Measurements from ENCODE around the gene WDFY3.

WDFY3 gene

DNA sequence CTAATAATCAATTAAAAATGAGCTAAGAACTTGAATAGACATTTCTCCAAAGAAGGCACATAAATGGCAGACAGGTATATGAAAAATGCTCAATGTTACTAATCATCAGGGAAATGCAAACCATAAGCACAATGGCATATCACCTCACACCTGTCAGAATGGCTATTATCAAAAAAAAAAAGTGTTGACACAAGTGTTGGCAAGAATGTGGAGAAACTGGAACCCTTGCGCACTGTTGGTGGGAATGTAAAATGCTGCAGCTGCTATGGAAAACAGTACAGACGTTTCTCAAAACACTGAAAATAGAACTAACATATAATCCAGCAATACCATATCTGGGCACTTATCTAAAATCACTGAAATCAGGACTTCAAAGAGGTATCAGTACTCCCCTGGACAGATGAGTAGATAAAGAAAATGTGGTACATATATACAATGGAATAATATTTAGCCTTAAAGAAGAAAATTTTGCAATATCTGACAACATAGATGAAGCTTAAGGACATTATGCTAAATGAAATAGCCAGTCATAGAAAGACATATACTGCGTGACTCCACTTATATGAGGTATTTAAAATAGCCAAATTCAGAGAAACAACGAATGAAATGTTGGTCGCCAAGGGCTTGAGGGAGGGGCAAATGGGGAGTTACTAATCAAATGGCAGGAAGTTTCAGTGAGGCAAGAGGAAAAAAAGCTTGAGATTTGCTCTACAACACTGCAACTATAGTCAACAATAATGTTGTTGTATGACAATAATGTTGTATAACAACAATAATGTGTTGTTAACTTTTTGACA lies 175.5 kb downstream of the WDFY3 start:
- no peak for DNase-seq (ENCODE audit: low read depth)

DNA sequence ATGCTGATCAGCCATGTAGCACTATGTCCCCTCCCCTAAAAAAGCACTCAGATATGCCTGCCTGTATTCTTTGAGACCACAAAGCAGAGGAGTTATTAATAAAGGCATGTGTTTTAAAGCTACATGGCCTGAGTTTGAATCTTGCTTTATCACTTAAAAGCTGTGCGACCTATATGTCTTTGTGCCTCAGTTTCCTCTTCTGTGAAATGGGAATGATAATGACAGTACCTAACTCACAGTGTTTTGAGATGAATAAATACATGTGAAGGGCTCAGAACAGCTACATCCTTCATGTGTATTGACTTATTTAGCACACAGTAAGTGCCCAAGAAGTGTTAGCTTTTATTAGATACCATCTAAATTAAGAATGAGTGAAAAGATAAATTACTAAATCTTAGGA lies 180.0 kb downstream of the WDFY3 start:
- no peak for DNase-seq (ENCODE audit: low read depth)

DNA sequence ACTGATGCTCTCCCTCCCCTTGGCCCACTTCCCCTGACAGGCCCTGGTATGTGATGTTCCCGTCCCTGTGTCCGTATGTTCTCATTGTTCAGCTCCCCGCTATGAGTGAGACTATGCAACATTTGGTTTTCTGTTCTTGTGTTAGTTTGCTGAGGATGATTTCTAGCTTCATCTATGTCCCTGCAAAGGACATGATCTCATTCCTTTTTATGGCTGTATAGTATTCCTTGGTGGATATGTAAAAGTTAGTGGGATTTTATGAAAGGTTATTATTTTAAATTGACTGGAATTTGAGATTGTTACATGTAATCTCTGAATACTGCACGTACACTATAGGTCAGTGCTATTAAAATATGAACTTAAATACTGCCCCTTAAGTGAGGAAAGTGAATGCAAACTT lies 184.0 kb downstream of the WDFY3 start:
- no peak for DNase-seq (ENCODE audit: low read depth)

DNA sequence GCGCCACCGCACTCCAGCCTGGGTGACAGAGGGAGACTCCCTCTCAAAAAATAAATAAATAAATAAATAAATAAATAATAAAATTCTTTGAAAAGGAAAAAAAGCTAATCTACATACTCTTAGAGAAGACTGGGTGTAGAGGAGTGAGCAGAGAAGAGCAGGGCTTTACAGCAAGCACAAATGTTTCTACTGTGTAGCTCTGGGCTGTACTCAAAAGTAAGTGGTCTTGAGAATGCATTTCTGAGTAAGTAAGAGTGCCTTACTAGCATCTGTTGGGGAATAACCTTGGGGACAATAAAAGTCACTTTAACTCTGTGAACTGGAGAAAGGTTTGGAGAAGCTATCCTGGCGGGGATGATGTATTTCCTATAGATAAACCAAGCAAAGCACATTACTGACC lies 185.8 kb downstream of the WDFY3 start:
- no peak for DNase-seq (ENCODE audit: low read depth)

DNA sequence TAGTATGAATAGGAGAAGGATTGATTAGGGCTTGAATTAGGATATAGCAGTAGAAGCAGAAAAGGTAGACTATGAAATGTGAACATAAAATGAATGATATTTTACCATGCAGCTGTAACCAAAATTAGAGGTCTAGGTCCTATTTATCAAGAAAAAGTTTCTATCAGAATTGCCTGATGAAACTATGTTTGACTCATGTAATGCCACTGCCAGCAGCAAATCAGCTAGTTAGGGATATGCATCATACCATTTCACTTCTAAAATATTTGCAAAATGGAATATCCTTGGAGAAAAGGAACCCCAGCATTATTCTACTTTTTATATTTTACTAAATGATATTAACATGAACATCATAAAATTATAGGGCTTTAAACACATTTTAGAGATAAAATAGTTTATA lies 188.4 kb downstream of the WDFY3 start:
- no peak for DNase-seq (ENCODE audit: low read depth)

DNA sequence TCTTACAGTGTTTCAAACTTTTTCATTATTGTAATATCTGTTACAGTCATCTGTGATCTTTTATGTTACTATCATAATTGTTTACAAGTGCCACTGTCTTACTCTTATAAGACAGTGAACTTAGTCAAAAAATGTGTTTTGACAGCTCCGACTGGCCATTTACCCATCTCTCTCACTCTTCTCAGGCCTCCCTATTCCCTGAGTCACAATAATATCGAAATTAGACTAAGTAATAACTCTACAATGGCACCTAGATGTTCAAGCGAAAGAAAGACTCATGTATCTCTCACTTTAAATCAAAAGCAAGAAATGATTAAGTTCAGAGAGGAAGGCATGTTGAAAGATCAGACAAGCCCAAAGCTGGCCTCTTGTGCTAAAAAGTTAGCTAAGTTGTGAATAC lies 199.3 kb downstream of the WDFY3 start:
- DNase-seq (ENCODE audit: low read depth), result no peak

DNA sequence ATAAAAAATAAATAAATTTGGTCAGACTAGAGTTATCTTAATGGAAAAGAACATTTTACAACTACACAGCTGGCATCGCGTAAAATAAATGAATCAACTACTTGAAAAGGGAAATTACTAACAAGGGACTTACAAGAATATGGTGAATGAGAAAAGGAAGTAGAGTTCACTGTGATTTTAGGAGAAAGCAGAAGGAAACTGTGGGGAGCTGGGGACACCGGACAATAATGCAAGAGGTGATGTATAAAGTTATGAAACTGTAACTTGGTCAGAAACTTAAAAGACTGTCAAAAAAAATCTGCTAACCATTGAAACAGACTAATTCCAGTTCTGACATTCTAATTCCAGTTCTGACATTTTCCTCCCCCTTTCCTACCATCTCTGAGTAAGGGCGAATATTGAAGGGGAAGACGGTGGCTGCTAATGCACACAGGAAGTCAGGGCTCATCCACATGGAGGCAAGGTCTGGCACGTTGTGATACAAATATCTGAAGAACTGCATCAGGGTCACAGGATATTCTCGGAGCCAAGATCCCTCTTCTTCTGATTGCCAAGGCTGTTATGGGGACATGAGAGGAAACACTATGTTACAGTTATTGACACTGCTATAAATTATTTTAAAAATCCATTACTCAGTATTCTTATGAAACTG lies 213.0 kb downstream of the WDFY3 start:
- DNase-seq (ENCODE audit: low read depth), result no peak

DNA sequence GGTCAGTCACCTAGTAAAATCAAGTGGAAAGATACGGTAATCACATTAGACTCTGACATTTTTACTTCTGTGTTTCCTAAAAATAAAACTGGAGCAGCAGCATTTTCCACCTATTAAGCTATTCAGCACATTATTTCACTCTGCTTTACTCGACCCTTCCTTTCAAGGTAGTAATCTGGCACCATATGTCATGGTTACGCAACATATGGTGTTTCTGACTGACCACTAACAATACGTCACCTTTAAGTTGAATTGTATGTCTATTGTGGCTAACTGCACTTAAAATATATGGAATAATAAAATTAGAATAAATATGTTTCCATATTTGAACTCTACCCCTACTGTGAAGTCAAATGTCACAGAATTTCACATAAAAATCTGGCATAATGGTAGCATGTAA lies 214.8 kb downstream of the WDFY3 start:
- no peak for DNase-seq (ENCODE audit: low read depth)

DNA sequence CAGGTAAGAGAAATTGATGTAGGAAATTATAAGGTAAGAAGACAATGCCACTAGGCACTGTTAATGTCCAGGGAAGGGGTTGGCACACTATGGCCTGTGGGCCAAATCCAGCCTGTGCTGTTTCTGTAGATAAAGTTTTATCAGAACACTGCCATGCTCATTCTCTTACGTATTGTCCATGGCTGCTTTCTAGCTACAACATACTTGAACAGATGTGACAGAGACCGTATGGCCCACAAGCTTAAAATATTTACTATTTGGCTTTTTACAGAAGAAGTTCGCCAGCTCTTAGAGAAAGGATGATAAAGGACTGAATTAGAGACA lies 215.6 kb downstream of the WDFY3 start:
- DNase-seq (ENCODE audit: low read depth), result no peak

DNA sequence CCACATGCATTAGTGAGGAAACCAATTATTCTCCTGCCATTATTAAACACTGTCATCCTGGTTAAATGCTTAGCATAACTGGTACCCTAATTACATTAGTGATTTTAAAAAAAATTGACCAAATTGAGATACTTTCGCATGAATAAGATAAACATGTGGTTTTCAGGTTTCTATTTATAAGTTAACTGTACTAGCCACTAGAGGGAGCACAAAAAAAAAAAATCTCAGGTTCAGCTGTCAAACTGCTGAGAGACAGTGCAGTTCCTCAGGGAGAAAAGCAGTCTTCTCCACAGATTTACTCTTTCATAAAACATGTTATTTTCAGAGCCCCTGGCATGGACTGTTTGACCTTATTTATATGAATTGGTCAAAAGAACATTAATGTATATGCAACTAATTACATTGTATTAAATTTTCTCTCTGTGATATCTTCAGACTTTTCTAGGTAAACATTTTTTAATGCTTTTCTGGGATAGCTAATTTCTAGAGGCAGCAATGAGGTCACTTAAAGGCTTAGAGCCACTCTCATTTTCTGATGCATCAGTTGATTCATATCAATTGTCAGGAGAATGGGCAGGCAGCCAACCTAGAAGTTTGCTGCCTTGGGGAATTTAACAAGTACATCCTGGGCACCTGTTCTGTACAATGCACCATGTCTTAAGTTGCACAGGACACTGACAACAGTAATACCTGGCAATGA lies 216.1 kb downstream of the WDFY3 start:
- peak; percentile 66 for DNase-seq (ENCODE audit: low read depth)

DNA sequence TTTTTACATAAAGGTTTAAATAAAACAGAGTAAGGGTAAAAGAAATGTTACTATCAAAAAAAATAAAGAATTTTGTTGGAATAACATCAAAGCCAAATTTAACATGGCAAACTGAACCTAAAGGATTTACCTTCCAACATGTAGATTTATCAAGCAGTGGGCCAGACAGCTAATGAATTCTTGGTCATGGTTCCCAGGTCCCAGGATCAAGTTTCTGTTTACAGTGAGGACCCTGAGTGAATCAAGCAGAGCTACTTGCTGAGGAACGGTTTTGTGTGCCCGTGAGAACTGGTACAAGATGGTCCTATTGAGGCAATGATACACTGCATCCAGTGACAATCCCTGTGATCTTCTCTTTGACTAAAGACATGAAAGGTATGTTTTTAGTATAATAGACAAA lies 226.4 kb downstream of the WDFY3 start:
- no peak for DNase-seq (ENCODE audit: low read depth)

DNA sequence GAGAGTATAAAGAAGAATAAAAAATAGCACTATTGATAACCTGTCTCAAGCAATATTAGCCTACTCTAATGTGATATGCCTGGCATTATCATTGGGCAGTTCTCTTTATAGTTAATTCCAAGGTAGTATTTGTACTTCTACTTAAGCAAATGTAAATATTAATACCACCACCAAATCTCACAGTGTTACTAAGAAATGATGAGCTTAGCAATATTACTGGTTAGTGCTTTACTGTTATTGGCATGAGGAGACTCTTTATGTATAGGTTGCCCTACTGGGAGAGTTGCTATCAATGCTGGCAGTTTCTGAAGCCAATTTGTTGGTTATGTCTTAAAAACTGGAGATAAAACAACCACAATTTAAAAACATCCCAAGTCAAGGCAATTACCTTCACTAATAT lies 227.9 kb downstream of the WDFY3 start:
- no peak for DNase-seq (ENCODE audit: low read depth)

DNA sequence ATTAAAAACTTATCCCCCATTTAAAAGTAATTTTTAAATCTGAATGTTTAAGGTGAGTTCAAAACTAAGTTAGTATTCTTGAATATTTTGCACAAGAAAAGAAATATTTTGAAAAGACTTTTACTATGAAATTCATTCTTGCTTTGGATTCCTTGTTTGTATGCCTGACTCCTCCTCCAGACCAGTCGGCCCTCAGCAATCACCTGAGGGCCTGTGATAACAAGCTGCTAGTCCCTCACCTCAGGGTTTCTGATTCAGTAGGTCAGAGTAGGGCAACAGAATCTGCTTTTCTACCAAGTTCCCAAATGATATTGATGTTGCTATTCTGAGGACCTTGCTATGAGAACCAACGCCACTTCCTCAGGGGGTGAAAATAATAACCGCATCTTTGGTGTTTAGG lies 228.8 kb downstream of the WDFY3 start:
- DNase-seq (ENCODE audit: low read depth), result no peak

DNA sequence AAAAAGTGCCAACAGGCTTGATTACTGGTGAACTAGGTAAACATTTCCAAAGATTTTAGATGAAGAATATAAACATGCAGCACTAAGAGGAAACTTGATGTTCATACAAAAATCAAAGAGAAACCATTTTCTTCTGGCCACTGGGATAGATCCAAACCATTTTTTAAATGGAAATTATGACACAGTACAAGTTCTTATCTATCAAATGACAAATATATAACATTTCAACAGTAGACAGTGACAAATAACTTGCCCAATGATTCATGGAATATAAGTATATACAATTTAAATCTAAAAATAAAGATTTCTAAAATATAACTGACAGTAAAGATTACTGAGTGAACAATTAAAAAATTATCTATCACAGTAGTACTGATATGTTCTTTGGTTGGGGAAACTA lies 232.5 kb downstream of the WDFY3 start:
- no peak for DNase-seq (ENCODE audit: low read depth)

DNA sequence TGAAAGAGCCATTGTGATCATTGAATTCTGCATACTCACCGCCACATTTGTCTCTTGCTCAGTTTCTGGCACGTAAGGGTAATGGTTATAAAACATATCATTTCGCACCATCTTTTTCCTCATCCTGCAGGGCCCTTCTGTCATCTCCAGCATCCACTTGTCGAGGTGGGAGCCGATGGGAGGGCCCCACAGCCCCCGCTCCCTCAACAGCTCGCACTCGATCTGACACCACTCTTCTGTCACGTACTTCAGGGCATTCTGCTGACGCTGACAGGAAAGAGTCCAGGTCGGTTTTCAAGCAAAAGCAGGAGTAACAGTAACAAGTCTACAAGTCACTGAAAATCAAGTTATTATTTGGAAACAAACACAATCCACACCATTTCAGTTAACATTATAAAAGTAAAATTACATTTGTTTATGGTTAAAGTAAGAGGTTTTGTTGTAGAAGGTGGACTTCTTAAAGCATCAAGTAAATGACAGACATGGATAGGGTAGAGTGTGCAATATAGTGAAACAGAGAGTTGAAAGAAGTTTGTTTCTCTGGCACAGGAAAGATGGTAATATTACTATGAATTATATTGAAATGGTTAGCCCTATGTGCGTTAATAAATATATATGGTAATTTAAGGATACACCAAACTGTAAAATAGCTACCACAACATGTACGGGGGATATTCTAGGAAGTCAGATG lies 233.0 kb downstream of the WDFY3 start:
- no peak for DNase-seq (ENCODE audit: low read depth)

DNA sequence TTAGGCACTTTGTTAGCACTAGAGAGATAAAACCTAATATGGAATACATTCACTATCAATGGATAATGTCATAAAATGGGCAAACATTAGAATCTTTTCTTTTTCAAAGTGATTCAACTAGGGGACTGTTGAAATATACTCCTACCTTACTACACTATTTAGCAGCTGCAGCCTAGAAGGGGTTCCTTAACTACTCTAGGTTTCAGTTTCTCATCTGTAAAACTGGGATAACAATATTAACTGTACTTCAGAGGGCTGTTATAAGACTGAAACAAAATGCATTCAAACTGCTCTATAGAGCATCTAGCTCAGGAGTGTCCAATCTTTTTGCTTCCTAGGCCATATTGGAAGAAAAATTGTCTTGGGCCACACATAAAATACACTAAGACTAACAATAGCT lies 236.1 kb downstream of the WDFY3 start:
- no peak for DNase-seq (ENCODE audit: low read depth)

DNA sequence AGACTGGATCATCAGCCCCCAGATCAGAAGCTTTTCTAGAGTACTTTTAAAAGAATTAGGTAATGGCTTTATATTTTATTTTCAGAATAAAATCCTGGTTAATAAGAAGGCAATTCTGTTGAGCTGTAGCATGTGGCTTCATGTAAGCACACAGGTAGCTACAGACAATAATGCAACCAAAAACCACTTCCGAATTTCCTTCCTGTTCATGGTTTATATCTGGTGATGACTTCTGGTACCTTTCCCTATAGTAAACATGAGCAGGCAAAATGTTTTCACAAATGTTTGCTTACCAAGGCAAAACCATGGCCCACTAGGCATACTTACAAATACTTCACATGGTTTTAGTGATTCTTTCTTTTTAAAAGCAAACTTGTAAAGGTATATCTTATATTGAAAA lies 239.0 kb downstream of the WDFY3 start:
- no peak for DNase-seq (ENCODE audit: low read depth)

DNA sequence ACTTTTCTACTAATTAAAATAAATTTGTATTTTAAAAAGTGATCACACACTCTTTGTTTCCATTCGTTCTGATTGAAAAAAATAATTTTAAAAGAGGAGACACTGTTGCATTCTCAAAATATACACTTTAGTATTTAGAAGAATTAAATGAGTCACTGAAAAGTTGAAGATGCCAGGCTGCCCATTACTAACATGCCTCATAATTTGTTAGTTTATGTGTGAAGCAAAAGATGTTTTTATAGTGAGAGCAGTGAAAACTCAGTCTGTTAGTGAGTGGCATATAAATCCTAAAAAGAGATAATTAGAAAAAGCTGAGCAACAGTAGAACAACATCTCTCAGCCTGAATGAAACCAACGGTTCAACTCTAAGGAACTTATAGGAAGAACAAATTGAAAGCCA lies 240.1 kb downstream of the WDFY3 start:
- no peak for DNase-seq (ENCODE audit: low read depth)

DNA sequence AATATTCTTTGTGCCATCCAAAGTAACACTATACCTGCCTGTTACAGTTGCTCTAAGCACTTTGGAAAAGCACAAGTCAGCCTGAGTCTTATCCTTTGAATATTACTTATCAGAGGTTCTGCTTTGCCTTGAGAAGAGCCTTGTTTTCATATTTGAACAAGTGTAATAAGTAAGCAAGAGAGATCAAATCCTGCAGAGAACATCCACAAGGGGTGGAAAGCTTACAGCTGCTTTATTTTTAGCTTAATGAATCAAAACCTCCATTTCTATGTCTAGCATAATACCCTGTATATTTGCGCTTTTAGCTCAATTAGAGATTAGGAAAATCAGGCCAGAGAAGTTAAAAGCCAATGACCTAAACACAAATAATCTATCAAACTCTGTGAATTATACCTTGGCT lies 243.8 kb downstream of the WDFY3 start:
- DNase-seq (ENCODE audit: low read depth), result no peak

DNA sequence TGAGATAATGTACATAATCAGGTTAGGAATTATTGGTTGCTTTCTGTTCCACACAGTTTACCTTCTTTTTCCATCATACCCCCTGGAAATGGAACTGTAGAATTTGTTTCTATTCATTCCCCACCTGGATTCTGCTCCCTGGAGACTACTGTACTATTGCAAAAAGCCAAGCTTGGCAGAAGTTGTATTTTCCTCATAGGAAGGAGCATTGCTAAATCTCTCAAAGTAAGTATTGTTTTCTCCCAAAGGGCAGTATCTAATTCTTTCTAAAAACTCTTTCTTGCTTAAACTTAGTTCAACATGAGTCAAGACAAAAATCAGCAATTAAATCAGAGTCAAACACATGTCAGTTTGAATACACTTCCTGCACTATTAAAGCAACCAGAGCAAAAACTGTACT lies 247.4 kb downstream of the WDFY3 start:
- DNase-seq (ENCODE audit: low read depth), result no peak

DNA sequence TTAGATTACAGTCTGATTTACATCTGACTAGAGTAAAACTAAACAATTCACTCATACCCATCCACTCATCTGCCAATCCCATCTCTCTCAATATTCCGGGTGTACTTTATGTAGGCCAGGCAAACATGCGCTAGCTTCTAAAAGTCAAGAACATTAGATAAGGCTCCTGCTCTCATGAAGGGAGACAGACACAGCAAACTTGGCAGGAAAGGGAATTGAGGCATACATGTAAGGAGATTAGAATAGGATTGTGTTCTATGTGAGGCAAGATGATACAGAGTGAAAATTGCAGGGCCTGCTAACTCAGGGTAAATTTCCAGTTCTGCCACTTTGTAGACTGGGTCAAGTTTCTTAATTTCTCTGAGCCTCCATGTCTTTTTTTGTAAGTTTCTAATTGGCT lies 247.8 kb downstream of the WDFY3 start:
- DNase-seq (ENCODE audit: low read depth), result no peak

DNA sequence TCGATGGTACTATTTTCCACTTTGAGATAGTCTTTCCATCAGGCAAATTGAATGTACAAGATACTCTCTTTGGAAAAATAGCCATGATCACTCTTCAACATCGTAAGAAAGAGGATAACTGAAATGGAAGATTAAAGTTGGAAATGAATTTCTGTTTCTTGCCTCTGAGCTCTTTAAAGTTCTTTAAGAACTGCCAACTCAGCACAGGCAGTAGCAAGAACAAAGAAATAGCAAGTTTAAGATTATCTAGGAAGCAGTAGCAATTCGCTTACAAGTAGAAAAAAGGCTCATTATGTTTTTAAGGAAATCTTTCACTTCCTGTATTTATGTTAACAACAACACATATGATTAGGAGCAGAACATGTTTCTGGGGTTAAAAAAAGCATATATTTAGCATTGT lies 255.9 kb downstream of the WDFY3 start:
- no peak for DNase-seq (ENCODE audit: low read depth)

All from ELR (cell line).